Pulmonary artery endothelial cell (primary cell): ENCODE data around the gene KCNG3. TPM values are rescaled to one million over a fixed set of nuclear protein-coding genes. Genes with fewer than 3 reads are reported as not detected.

Experiments
- DNase-seq: peaks from one replicate; pipeline ENCODE4 v3.0.0-alpha.2; 2011; ENCODE audit warnings: low read depth, low spot score
- total RNA-seq: library from RNA; depleted of rRNA; stranded (reverse); fragments of >200 nt; gene quantifications from 2 replicates; pipeline ENCODE4 v1.2.3, GENCODE V29; 2014

KCNG3 gene
- total RNA-seq, 1 donor from 2014 or later, result 0.07 TPM

DNA sequence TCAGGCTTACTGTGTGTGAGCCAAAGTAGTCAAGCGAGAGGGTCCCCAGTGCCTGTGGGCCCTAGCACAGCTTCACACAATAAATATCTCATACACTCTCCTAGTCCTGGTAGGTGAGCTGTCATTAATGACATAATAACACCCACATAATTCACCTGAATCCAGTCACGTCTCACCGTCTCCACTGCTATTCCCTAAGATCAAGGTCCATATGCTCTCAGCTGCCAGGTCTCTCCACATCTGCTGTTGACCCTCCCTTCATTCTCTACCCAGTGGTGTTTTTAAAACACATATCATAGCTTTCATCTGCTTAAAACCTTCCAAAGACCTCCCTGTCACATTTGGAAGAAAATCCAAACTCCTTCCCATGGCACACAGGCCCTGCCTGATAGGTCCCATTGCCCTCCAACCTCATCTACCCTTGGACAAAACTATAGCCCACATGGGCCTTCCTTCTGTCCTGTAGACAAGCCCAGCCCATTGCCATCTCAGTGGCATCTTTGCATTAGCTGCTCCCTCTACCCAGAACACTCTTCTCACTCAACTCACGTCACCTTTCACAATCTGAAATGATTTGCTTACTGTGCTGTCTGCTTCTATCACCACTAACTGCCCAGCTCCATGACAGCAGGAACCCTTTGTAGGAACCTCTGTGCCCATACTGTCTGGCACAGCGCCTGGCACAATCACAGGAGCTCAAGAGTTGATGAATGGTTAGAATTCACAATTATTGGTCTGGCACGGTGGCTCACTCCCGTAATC, 7.5 kb downstream of the KCNG3 start:
- DNase-seq, result no peak

DNA sequence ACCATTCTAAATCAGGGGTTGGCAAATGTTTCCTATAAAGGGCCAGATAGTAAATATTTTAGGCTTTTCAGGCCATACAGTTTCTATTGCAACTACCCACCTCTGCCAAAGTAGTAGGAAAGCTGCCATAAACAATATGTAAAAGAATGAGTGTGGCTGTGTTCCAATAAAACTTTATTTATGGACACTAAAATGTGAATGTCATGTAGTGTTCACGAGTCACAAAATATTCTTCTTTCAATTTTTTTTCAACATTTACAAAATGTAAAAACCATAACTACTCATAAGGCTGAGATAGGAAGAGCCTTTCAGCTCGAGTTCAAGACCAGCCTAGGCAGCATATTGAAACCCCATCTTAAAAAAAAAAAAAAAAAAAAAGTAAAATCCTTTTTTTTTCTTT, 13.4 kb downstream of the KCNG3 start:
- no peak for DNase-seq

DNA sequence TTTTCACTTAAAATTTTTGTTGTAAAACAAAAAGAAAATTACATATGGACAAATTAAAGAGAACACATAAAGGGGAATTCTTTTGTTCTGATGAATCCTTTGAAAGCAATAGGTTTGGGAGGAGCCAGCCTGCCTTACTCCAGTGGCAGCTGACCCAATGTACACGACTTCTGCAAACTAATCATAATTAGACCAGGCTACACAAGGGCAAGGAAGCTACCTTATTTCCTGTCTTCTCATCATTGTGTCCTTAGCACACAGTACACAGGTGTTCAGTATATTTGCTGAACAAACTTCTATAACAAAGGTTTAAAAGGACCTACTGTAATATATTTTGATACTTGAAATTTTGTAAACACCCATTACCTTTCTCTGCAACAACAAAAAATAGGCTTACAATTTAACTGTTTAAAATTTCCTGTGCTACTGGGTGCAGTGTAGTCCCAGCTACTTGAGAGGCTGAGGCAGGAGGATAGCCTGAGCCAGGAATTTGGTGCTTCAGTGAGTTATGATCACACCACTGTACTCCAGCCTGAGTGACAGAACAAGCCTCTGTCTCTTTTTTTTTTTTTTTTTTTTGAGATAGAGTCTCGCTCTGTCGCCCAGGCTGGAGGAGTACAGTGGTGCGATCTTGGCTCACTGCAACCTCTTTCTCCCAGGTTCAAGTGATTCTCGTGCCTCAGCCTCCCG, 18.9 kb downstream of the KCNG3 start:
- no peak for DNase-seq

DNA sequence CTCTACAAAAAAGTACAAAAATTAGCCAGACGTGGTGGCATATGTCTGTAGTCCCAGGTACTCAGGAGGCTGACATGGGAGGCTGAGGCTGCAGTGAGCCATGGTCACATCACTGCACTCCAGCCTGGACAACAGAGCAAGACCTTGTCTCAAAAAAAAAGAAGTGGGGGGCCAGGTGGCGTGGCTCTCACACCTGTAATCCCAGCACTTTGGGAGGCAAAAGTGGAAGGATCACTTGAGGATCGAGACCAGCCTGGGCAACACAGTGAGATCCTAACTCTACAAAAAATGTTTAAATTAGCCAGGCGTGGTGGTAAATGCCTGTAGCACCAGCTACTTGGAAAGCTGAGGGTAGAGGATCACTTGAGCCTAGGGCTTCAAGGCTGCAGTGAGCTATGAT, 23.1 kb downstream of the KCNG3 start:
- DNase-seq, result no peak

DNA sequence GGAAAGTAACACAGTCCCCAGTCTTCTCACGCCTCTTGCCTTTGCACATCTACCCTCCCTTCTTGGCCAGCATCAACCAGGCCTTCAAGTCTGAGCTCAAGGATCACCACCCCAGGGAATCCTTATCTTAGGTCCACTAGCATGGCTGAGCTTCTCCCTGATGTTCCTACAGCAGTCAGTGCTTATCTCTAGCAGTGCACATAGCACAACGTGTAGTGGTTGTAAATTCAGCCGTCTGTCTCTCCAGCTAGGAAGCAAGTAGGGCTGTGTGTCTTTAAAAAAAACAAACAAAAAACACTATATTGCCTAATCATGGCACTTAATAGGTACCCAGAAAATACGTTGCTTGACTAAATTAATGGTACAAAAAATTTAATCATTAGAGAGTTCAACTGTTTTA, 29.2 kb downstream of the KCNG3 start:
- no peak for DNase-seq

DNA sequence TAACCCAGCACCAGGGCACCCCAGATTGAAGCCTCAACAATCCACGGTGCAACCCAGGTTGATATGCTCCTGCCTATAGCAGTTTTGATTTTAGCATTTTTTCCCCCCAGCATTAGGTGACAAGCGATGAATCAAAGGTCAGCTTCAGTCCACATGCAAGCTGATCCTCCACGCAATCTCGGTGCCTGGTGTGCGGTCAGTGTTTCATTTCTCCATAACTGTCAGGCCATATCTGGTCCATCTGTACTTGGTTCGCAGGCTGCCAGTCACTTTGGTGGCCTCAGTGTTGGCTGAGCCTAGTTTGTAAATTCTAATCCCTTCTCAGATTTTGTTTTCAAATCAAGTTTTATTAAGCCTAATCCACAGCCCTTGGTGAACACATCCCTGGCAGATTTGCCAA, 30.2 kb downstream of the KCNG3 start:
- DNase-seq, result no peak

DNA sequence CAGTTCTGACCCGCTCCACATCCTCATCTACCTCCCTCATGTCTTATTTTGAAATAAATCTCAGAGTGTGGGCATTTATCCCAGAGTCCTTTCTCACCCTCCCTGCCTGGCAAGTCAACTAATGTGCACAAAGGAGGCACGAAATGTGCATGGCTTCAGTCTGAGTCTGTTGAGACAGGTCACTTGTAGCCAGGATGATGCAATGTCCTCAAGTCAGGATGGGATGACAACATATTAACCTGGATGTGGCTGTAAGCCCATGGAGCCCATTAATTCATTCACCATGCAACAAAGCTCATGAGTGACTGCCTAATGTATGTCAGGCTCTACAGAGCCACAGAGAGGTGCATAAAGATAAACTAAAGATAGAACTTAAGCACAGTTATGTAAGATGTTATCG, 34.5 kb downstream of the KCNG3 start:
- no peak for DNase-seq

DNA sequence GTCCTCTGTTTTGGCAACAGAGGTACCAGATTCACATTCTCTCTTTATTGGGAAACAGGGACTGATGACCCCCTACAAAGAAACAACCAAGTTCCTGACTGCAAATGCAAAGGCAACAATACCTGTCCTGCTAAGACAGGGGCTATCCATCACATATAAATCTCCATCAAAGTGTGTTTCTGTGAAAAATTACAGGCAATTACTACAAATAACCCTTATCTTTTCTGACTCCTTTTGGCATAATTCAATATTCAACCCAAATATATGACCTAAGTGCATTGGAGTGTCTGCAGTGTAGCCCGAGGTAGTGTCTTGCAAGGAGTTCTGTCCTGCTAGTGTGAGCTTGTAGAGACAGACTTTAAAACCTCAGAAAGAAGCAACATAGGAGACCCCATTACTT, 35.4 kb downstream of the KCNG3 start:
- no peak for DNase-seq

DNA sequence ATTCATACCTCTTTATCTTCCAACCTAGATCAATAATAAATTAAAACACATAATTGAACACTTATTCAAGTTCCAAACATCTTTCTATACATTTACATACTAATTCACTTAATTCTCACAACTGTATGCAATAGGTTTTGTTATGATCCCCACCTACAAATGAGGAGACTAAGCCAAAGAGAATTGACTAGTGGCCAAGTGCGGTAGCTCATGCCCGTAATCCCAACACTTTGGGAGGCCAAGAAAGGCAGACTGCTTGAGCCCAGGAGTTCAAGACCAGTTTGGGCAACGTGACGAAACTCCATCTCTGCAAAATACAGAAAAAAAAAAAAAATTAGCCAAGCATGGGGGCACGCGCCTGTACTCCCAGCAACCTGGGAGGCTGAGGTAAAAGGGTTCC, 36.8 kb downstream of the KCNG3 start:
- no peak for DNase-seq

DNA sequence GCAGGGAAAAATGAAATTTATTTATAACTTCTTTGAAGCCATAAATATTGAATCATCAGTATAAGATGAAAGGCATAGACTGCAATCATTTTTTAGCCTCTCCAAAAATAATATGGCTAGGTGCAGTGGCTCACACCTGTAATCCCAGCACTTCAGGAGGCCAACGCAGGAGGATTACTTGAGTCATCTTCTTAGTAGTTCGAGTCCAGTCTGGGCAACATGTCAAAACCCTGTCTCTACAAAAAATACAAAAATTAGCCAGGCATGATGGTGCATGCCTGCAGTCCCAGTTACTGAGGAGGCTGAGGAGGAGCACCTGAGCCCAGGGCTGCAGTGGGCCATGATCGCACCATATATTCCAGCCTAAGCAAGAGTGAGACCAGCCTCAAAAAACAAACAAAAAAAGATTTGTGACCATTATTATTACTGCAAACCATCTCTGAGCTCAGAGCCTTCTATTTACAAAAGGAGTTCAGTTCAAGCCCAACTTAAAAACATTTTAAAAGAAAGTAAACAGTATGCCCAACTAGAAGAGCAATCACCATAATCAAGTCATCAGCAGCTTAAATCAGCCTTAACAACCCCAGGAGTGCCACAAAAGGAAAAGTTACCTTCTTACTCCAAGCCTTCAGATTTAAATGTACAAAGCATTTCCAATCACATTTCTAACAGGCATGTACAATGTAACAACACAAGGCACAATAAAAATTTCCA, 37.5 kb downstream of the KCNG3 start:
- no peak for DNase-seq

DNA sequence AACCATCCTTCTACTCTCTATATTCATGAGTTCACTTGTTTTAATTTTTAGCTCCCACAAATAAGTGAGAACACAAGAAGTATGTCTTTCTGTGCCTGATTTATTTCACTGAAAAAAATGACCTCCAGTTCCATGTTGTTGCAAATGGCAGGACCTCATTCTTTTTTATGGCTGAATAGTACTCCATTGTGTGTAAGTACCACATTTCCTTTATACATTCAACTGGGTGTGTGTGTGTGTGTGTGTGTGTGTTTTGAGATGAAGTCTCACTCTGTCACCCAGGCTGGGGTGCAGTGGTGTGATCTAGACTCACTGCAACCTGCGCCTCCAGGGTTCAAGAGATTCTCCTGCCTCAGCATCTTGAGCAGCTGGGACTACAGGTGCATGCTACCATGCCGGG, 41.2 kb downstream of the KCNG3 start:
- no peak for DNase-seq

DNA sequence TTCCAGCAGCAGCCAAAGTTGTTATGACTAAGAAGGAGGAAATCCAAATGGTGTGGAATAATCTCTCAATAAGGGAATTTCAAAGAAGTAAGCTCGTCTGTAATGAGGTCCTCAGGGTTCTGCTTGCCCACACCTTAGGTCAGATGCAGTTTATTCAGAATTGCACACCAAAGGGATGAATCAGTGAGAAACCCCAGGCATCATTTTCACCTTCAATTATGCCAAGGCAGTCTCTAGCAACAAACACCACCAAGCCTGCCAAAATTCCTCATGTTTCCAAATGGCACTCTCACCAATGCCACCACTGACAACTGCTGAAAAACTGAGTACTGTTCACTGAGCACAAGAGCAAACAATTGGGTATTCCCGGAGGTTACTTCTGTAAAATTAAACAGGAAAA, 43.6 kb downstream of the KCNG3 start:
- DNase-seq, result no peak

DNA sequence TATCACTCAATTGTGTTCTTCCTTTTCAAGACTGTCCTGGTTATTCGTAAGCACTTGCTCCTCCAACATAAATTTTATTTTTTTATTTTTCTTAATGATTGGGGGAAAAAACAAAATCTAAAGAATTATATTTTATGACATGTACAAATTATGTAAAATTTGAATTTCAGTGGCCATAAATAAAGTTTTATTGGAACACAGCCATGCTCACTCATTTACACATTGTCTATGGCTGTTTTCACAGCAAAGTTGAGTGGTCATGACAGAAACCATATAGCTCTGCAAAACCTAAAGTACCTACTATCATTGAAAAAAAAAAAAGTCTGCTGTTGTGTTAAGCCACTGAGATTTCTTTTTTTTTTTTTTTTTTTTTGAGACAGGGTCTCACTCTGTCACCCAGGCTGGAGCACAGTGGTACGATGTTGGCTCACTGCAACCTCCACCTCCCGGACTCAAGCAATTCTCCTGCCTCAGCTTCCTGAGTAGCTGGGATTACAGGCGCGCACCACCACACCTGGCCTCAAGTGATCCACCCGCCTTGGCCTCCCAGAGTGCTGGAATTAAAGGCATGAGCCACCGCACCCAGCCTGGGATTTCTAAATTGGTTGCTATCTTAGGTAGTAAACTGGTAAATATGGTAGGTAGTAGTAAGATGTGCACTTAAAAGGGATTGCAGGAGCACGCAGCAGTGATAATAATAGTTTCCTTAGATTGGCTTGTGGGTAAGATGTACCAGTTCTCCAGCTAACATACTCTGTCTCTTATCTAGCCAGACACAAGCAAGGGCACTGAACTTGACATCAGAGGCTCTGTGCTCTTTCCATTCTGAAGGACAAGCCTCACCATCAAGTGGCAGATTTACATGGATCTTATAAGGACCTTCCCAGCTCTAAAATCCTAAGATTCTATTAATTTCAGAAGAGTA, 44.4 kb downstream of the KCNG3 start:
- DNase-seq, result no peak

DNA sequence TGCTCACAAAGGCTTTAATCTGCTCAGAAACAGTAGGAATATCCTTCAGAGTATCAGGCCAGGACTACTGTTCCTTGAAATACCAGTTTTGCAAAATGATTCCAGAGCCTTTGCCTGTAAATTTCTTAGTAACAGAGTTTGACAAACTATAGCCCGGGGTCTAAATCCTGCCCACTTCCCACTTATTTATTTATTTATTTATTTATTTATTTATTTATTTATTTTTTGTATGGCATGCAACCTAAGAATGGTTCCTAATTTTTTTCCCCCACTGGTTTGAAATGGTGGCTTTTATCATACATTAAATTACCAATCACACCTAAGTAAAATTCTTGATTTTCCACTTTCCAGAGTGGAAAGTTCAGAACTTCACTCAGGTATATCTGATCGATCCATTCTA, 45.6 kb downstream of the KCNG3 start:
- no peak for DNase-seq

DNA sequence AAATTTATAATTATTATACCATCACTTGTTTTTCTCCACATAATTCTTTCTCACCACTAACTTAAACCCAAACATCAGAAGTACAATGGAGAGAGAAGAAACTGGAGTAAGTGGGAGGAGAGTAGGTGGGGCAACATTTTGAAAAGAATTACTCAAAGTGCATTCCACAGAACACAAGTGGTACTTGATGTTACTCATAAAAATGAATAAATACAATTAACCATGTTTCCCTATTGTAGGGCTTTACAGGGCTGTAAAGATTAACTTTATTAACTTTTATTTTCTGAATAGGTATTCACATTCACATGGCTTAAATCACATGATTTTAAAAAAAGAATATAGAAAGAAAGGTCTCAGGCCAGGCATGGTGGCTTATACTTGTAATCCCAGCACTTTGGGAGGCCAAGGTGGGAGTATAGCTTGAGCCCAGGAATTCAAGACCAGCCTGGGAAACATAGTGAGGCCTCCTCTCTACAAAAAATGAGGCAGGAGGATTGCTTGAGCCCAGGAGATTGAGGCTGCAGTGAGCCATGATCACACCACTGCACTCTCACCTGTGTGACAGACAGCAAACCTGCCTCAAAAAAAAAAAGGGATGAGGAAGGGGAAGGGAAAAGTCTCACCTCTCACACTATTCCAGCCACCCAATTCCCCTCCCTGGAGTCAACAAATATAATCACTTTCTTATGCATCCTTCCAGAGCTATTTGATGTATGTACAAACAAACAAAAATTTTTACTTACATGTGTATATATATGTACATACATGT, 47.1 kb downstream of the KCNG3 start:
- no peak for DNase-seq

DNA sequence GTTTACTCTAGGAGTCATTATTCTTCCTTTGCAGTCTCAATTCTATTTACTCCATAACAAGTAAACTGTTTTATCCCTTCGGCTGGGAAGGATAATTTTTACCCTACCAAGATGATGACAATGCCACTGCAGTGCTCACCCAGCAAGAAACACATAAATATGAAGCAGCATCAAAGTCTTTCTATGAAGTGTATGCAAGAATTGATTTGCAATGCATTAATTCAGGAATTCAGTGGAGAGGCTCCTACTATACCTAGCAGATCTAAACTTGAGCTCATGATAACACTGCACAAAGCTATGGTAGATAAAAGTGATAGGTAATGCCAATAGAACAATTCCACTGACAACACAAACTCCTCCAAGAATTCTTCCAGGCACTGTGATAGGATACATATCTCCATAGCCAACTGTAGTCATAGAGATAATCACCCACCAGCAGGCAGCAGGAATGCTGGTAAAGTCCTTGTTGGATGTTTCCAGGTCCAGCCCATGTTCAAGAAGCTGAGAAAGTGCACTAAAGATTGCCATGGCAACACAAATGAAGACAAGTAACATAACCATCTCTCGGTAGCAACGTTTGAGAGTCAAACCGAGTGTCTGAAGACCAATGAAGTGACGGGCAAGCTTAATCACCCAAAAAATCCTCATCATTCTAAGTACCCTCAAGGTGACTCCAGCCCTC, 49.9 kb downstream of the KCNG3 start:
- DNase-seq, result no peak

DNA sequence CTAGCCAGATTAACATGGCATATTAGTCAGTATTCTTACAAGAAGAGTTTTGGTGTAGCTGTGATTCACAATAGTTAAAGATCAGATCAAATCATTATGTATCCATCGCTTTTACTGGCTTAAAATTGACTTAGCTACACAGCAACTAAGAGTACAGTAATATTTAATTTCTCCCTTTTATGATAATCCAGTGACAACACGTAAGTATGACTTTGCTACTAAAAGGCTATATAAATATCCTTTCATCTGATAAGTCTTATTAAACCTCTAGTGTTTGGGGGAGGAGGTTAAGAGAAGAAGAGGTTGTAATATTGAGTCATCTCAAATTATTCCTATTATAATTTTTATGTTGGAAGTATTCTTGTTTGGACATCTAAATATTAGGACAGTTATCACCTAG, 51.0 kb downstream of the KCNG3 start:
- no peak for DNase-seq

DNA sequence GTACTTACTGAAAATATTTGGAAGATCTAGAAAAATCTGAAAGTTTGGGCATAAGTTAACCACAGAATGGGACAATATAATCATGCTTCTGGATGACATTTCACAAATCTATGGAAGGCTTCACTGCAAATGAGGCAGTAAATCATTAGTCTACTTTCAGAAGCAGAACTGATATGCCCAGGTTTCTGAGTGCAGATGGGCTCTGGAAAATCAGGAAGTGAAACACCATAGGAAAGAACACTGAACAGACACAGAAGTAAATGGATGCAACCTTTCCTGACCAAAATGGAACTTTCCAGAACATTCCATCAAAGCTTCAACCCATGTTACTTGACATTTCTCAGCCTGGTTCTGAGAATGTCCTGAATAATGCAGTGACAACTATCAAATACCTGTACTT, 55.1 kb downstream of the KCNG3 start:
- DNase-seq, result no peak

DNA sequence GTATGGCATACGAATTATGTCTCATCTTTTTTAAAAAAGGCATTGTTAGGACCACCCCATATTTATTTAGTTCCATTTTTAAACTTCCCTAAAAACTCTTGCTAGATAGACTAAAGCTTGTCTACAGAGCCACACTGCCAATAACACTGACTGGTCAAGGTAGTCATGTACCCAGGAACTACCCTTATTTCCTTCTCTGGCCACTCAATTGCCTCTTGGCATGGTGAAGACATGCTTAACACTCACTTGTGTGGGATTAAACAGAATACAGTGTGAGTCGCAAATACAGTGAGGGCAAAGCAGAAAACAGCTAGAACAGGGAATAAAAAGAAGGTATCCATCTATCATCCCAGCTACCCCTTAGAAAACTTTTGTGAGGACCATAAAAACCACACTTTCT, 57.4 kb downstream of the KCNG3 start:
- no peak for DNase-seq

DNA sequence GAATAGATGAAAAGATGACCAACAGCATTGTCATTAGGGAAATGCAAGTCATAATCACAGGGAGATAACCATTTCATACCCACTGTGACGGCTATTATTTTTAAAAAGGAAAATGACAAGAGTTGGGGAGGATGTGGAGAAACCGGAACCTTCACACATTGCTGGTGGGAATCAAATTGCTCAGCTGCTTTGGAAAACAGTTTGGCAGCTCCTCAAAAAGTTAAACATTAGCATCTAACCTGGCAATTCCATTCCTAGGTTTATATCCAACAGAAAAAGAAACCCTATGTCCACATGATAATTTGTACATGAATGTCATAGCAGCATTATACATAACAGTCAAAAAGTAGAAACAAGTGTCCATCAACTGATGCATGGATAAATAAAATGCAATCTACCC, 58.2 kb downstream of the KCNG3 start:
- DNase-seq, result no peak
